Stimulated activated CD8-positive, alpha-beta memory T cell treated with anti-CD3 and anti-CD28 coated beads, Interleukin-4, amount 100 ng/mL, for 1 hour (primary cell): ENCODE measurements around the gene C1orf50.
"Not testable (repeated sequence)": the region's sequence is repeated elsewhere in the genome, so short reads cannot be mapped to it uniquely, and the experiment has no call there.

Experiments used
- DNase-seq, 2 donors: peaks; one replicate each; pipeline ENCODE4 v3.0.0-alpha.2; 2020; ENCODE audit warnings: low read depth in 2 of 2, low spot score in 1 of 2

Gene C1orf50

GRCh38 chr1:42797979-42798378, 30.9 kb downstream of the C1orf50 start:
- DNase-seq, result no peak

GRCh38 chr1:42801832-42802473, 34.9 kb downstream of the C1orf50 start:
- DNase-seq, result no peak

GRCh38 chr1:42806171-42806570, 39.1 kb downstream of the C1orf50 start:
- no peak for DNase-seq

- no peak for DNase-seq
Measured at GRCh38 chr1:42806593-42806992, 39.5 kb downstream of the C1orf50 start.

GRCh38 chr1:42807056-42807668, 40.1 kb downstream of the C1orf50 start:
- no peak for DNase-seq

DNA sequence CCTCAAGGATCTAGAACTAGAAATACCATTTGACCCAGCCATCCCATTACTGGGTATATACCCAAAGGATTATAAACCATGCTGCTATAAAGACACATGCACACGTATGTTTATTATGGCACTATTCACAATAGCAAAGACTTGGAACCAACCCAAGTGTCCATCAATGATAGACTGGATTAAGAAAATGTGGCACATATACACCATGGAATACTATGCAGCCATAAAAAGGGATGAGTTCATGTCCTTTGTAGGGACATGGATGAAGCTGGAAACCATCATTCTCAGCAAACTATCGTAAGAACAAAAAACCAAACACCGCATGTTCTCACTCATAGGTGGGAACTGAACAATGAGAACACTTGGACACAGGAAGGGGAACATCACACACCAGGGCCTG, 47.8 kb downstream of the C1orf50 start:
- DNase-seq, result not testable (repeated sequence)

- DNase-seq, result no peak
Measured at GRCh38 chr1:42815941-42816584, 49.0 kb downstream of the C1orf50 start.

DNA sequence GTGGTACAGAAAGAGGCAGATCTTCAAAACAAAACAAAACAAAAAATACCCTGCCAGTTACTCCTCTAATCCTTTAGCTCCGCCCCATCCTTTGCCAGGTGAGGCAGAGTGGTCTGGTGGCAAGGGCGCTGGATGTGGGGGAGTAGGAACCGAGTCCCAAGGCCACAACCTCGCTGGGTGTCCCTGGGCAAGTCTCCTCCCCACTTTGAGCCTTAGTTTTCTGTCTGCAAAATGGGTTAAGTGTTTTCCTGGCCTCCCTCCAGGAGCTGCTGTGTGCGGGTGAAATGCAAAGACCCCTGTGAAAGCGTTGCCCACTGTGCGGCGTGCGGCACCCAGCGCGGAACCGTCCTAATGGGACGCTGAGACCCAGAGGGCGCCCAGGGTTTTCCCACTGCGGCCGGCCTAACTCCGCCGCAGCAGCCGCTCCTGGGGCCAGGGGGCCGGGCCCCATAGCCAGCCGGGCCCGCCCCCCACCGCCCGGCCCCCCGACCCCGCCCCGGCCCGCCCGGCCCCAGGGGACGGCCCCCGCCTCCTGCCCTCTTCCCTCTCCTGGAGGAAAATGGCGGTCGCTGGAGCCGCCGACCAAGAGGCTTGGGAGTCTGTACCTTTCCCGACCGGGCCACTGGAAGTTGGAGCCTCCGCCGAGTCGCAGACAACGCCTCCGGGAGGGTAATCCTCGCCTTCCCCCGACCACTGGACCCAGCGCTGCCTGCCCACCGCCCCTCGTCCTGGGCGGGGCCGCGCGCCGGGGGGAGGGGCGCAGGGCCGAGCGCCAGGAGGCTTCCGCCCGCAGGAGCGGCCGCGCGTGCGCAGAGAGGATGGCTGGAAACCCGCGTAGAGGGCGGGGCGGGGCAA, 49.8 kb downstream of the C1orf50 start, which contains the start of the genes ERMAP and SVBP:
Gene ERMAP, plus strand, starts transcription at position 538 of the 855 bp plus-strand sequence. CDS start 13,327 bp downstream, outside the sequence.
Gene SVBP, minus strand, starts transcription at position 813 of the 855 bp plus-strand sequence. CDS start 853 bp downstream, outside the sequence.
- peak; percentile 91 to 94 for DNase-seq

- no peak for DNase-seq
Measured at GRCh38 chr1:42817440-42817767, 50.4 kb downstream of the C1orf50 start.

DNA sequence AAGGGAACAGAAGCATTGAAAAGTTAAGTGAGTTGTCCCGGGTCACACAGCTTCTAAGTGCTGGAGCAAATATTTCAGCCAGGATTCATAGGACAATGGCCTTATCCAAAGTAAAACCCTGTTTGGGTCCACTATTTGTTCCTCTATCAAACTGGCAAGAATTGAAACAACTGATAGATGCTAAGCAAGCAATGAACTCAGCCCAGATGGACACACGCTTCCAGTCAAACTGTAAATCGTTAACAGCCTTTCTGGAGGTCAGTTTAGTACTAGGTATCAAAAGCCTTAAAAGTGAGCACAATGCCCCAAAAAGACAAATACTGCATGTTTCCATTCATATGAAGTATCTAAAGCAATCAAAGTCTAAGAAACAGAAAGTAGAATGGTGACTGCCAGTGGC, 50.9 kb downstream of the C1orf50 start:
- no peak for DNase-seq

- no peak for DNase-seq
Measured at GRCh38 chr1:42820813-42821212, 53.8 kb downstream of the C1orf50 start.

GRCh38 chr1:42821690-42822089, 54.6 kb downstream of the C1orf50 start:
- DNase-seq, result no peak

DNA sequence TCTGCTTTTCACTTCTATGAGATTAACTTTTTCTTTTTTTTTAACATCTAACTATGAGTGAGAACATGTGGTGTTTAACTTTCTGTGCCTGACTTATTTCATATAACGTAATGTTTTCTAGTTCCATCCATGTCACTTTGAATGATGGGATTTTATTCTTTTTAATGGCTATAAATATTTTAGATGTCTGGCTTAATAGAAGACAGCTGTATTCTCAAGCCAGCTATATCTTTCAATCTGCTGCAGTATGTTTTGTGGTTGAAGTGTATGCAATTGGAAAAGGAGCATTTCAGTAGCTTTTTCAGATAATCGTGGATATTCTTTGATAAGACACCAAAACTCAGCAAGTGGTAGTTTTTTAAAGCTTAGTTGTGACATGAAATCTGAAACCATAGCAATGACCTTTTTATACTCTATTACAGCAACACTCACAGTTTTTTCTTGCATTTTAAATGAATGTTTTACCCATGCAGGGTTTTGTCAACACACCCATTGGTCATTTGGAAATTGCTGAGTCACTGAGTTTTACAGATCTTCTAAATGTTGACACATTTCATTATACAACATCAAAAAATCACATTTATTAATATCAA, 55.8 kb downstream of the C1orf50 start:
- DNase-seq, result no peak

- DNase-seq, result no peak
Measured at GRCh38 chr1:42824481-42825035, 57.5 kb downstream of the C1orf50 start.

- no peak for DNase-seq
Measured at GRCh38 chr1:42825036-42825851, 58.2 kb downstream of the C1orf50 start.
